Loucy (cell line): ENCODE measurements around the gene ING5.

Source experiments
- EZH2phosphoT487 ChIP-seq: fragments of 200-600 bp; IDR thresholded peaks from 2 replicates; pipeline ENCODE4 v1.6.1; 2018; ENCODE audit warnings: antibody characterized with exemption, mild to moderate bottlenecking, moderate library complexity, borderline replicate concordance
- TF ChIP-seq, protein P1 (sequence below): fragments of 200-600 bp; sonication (generic); conservative IDR thresholded peaks from 2 replicates; pipeline ENCODE4 v1.5.1; 2014; ENCODE audit warnings: mild to moderate bottlenecking, antibody characterized with exemption, low read length

DNA sequence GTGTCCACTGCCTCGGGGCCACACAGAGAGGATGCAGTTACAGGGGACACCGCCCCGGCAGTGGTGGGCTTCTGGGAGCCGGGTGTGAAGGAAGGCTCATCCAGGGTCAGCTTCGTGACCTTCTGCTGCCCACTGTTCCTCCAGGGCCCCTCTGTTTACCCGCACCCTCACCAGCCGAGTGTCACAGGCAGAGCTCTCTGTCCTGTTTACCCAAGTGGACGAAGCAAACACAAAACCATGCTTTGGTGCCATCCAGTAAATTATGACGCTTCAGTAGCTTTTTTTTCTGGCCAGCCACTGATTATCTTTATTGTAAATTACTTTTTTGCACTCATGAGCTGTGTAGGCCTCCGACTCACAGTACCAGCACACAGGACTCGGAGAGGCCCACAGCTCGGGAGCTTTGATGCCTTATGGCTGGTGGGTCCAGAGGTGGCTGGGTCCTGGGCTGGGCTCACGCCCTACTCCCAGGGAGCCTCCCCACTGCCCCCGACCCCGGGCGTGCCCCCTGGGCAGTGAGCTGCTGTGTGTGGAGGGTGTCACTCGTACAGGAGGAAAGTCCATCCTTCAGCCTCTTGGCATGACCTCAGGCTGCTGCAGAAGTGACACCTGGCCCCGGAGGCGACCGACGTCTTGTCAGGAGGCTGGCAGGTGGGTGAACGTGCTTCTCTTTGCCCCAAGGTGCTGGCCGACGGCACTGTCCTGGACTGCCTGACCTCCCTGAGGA, 42.4 kb downstream of the ING5 start:
- no peak for TF ChIP-seq EZH2phosphoT487
- TF ChIP-seq, protein P1, sequence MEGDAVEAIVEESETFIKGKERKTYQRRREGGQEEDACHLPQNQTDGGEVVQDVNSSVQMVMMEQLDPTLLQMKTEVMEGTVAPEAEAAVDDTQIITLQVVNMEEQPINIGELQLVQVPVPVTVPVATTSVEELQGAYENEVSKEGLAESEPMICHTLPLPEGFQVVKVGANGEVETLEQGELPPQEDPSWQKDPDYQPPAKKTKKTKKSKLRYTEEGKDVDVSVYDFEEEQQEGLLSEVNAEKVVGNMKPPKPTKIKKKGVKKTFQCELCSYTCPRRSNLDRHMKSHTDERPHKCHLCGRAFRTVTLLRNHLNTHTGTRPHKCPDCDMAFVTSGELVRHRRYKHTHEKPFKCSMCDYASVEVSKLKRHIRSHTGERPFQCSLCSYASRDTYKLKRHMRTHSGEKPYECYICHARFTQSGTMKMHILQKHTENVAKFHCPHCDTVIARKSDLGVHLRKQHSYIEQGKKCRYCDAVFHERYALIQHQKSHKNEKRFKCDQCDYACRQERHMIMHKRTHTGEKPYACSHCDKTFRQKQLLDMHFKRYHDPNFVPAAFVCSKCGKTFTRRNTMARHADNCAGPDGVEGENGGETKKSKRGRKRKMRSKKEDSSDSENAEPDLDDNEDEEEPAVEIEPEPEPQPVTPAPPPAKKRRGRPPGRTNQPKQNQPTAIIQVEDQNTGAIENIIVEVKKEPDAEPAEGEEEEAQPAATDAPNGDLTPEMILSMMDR: no peak
